Mucosa of rectum (tissue), 2 donors: ENCODE measurements around the gene TNP2.
"Not testable (repeated sequence)": the region's sequence is repeated elsewhere in the genome, so short reads cannot be mapped to it uniquely, and the experiment has no call there.

Source experiments
- H3K27ac ChIP-seq, 2 donors: one replicate each; pipeline ENCODE4 v1.7.0; 2013; ENCODE audit warnings: inconsistent platforms in 2 of 2, low read depth in 2 of 2, low read length in 2 of 2
- H3K27me3 ChIP-seq, 2 donors: one replicate each; pipeline ENCODE4 v1.7.0; 2013; ENCODE audit warnings: low read length in 2 of 2; ENCODE audit not compliant: control insufficient read depth in 2 of 2, insufficient read depth in 2 of 2
- H3K36me3 ChIP-seq, 2 donors: one replicate each; pipeline ENCODE4 v1.7.0; 2013; ENCODE audit warnings: low read length in 2 of 2; ENCODE audit not compliant: control insufficient read depth in 2 of 2, insufficient read depth in 2 of 2
- H3K4me1 ChIP-seq, 2 donors: one replicate each; pipeline ENCODE4 v1.7.0; 2013; ENCODE audit warnings: low read length in 2 of 2, mild to moderate bottlenecking in 1 of 2; ENCODE audit not compliant: control insufficient read depth in 2 of 2, insufficient read depth in 2 of 2
- H3K4me3 ChIP-seq, 2 donors: one replicate each; pipeline ENCODE4 v1.7.0; 2013; ENCODE audit warnings: low read length in 2 of 2
- H3K9ac ChIP-seq, 2 donors: one replicate each; pipeline ENCODE4 v1.7.0; 2013; ENCODE audit warnings: low read length in 2 of 2, low read depth in 1 of 2, mild to moderate bottlenecking in 1 of 2
- H3K9me3 ChIP-seq, 2 donors: one replicate each; pipeline ENCODE4 v1.7.0; 2013; ENCODE audit warnings: low read length in 2 of 2; ENCODE audit not compliant: control insufficient read depth in 2 of 2
- donor health status: healthy.
- donor health status: Normal muscosa, but diverticular disease.

Gene TNP2

GRCh38 chr16:11229906-11230305 is 39.2 kb downstream of the TNP2 start:
- H3K27ac ChIP-seq = no peak overlapping the region
- H3K9ac ChIP-seq = no peak overlapping the region
- no peaks in the 10 kb centered on the region for H3K27me3 ChIP-seq
- H3K4me3 ChIP-seq = no peak overlapping the region
- H3K9me3 ChIP-seq = no peaks in the 10 kb centered on the region
- H3K4me1 ChIP-seq = peaks cover 4 to 6% of the 10 kb centered on the region in 2 donors
- no peaks in the 10 kb centered on the region for H3K36me3 ChIP-seq

GRCh38 chr16:11229432-11229831 is 39.7 kb downstream of the TNP2 start:
- Histone ChIP-seq H3K4me3 (no peak overlapping the region), H3K9me3 (no peaks in the 10 kb centered on the region), H3K9ac (no peak overlapping the region), H3K4me1 (peaks cover 4% of the 10 kb centered on the region in 2 donors), H3K27me3 (no peaks in the 10 kb centered on the region), H3K27ac (no peak overlapping the region), H3K36me3 (no peaks in the 10 kb centered on the region)

- Histone ChIP-seq H3K27ac (peak overlapping the region in 1 of 2 donors; percentile 61), H3K4me3 (peak overlapping the region in 1 of 2 donors; percentile 44), H3K4me1 (peaks cover 0 to 9% of the 10 kb centered on the region in 2 donors), H3K9ac (peak overlapping the region in 1 of 2 donors; percentile 35), H3K9me3 (no peaks in the 10 kb centered on the region), H3K36me3 (no peaks in the 10 kb centered on the region), H3K27me3 (no peaks in the 10 kb centered on the region)
These were observed 43.2 kb downstream of the TNP2 start for GRCh38 chr16:11225677-11226549.

GRCh38 chr16:11224894-11225676 is 44.0 kb downstream of the TNP2 start:
- Histone ChIP-seq H3K27me3 (no peaks in the 10 kb centered on the region), H3K4me3 (peak overlapping the region in 1 of 2 donors; percentile 44), H3K9me3 (no peaks in the 10 kb centered on the region), H3K36me3 (no peaks in the 10 kb centered on the region), H3K9ac (peak overlapping the region; percentile 35 to 47), H3K27ac (peak overlapping the region; percentile 67 to 71), H3K4me1 (peaks cover 0 to 9% of the 10 kb centered on the region in 2 donors)

- H3K4me1 ChIP-seq = peaks cover 0 to 9% of the 10 kb centered on the region in 2 donors
- peak overlapping the region; percentile 67 to 71 for H3K27ac ChIP-seq
- peak overlapping the region in 1 of 2 donors; percentile 24 for H3K9ac ChIP-seq
These were observed 44.8 kb downstream of the TNP2 start for GRCh38 chr16:11224096-11224893.

GRCh38 chr16:11220507-11220906 is 48.6 kb downstream of the TNP2 start:
- H3K27me3 ChIP-seq, H3K4me1 ChIP-seq, H3K36me3 ChIP-seq, H3K9ac ChIP-seq, H3K9me3 ChIP-seq, H3K4me3 ChIP-seq, H3K27ac ChIP-seq: not testable (repeated sequence)

More at GRCh38 chr16:11224096-11224893, 44.8 kb downstream of the TNP2 start:
- Histone ChIP-seq H3K9me3 (no peaks in the 10 kb centered on the region), H3K4me3 (no peak overlapping the region), H3K36me3 (no peaks in the 10 kb centered on the region), H3K27me3 (no peaks in the 10 kb centered on the region)

- Histone ChIP-seq H3K4me3 (no peak overlapping the region), H3K36me3 (no peaks in the 10 kb centered on the region), H3K9ac (no peak overlapping the region), H3K27me3 (no peaks in the 10 kb centered on the region), H3K9me3 (peaks cover 4% of the 10 kb centered on the region in 2 donors), H3K27ac (no peak overlapping the region), H3K4me1 (peaks cover 0 to 3% of the 10 kb centered on the region in 2 donors)
These were observed 49.9 kb downstream of the TNP2 start for GRCh38 chr16:11219178-11219577.

GRCh38 chr16:11218604-11218962 is 50.5 kb downstream of the TNP2 start:
- Histone ChIP-seq H3K27ac (no peak overlapping the region), H3K4me1 (no peaks in the 10 kb centered on the region)

More at GRCh38 chr16:11218604-11218962, 50.5 kb downstream of the TNP2 start:
- Histone ChIP-seq H3K4me3 (no peak overlapping the region), H3K9ac (no peak overlapping the region), H3K9me3 (peaks cover 4% of the 10 kb centered on the region in 2 donors), H3K36me3 (no peaks in the 10 kb centered on the region), H3K27me3 (no peaks in the 10 kb centered on the region)
